Cardiac muscle cell (in vitro differentiated cells and primary cell): ENCODE results near the gene LARGE1. TPM values are rescaled to one million over a fixed set of nuclear protein-coding genes. Genes with fewer than 3 reads are reported as not detected.
A peak's percentile ranks its signal among the peaks of the same experiment; 100 is the strongest.

Source experiments
- DNase-seq, 2 donors: peaks; one replicate each; pipeline versions ENCODE4 v3.0.0 to v3.0.0-alpha.2; 2010 to 2017; ENCODE audit warnings: low read depth in 1 of 2, low spot score in 1 of 2
- H3K27ac ChIP-seq: fragments of 200-600 bp; sonication (generic); 2 replicates; pipeline ENCODE4 v1.5.1; 2016
- H3K27me3 ChIP-seq: fragments of 200-600 bp; sonication (generic); 2 replicates; pipeline ENCODE4 v1.6.0; 2016; ENCODE audit warnings: control low read depth
- H3K36me3 ChIP-seq: fragments of 200-600 bp; sonication (generic); 2 replicates; pipeline ENCODE4 v1.5.1; 2016; ENCODE audit warnings: control low read depth
- H3K4me1 ChIP-seq: fragments of 200-600 bp; sonication (generic); 2 replicates; pipeline ENCODE4 v1.8.1; 2017; ENCODE audit warnings: low read depth, mild to moderate bottlenecking, mixed run types
- H3K4me3 ChIP-seq: fragments of 200-600 bp; sonication (generic); 2 replicates; pipeline ENCODE4 v1.5.1; 2016; ENCODE audit warnings: mild to moderate bottlenecking
- H3K9me3 ChIP-seq: fragments of 200-600 bp; sonication (generic); 2 replicates; pipeline ENCODE4 v1.5.1; 2017; ENCODE audit warnings: low read depth, mild to moderate bottlenecking, control low read depth
- CTCF ChIP-seq: IDR thresholded peaks from 2 replicates; pipeline ENCODE4 v1.5.1; 2012; ENCODE audit warnings: low read depth, mild to moderate bottlenecking, low read length
- polyA plus RNA-seq: library from polyadenylated mRNA; unstranded; fragments of >200 nt; fragmentation: Nextera tagmentation; extraction: Ambion mirVana; gene quantifications from 2 replicates; pipeline ENCODE4 v1.2.1, GENCODE V29; 2016
- total RNA-seq: library from RNA; depleted of rRNA; stranded (reverse); fragments of >200 nt; gene quantifications from 2 replicates; pipeline ENCODE4 v1.2.3, GENCODE V29; 2016

The LARGE1 gene
- total and polyA plus RNA-seq, 2 experiments from 2014 or later = 18.4 to 34.3 TPM

- no peaks in the 10 kb centered on the region for H3K4me1 ChIP-seq
- H3K27ac ChIP-seq = no peak overlapping the region
- H3K4me3 ChIP-seq = no peak overlapping the region
- peak; percentile 12 to 20 for DNase-seq
- H3K9me3 ChIP-seq = no peaks in the 10 kb centered on the region
- H3K36me3 ChIP-seq = peaks cover 4% of the 10 kb centered on the region
- peak; percentile 43 for TF ChIP-seq CTCF
- no peaks in the 10 kb centered on the region for H3K27me3 ChIP-seq
Observed at GRCh38 chr22:33274214-33275072, 645.8 kb downstream of the LARGE1 start.

GRCh38 chr22:33272871-33273270, 647.4 kb downstream of the LARGE1 start:
- no peak for TF ChIP-seq CTCF
- Histone ChIP-seq H3K27ac (no peak overlapping the region), H3K4me1 (no peaks in the 10 kb centered on the region), H3K27me3 (no peaks in the 10 kb centered on the region), H3K4me3 (no peak overlapping the region), H3K9me3 (no peaks in the 10 kb centered on the region), H3K36me3 (peaks cover 4% of the 10 kb centered on the region)
- no peak for DNase-seq

GRCh38 chr22:33272180-33272579, 648.1 kb downstream of the LARGE1 start:
- no peak for TF ChIP-seq CTCF
- H3K4me1 ChIP-seq = no peaks in the 10 kb centered on the region
- H3K27me3 ChIP-seq = no peaks in the 10 kb centered on the region
- H3K36me3 ChIP-seq = no peaks in the 10 kb centered on the region
- DNase-seq = no peak
- no peak overlapping the region for H3K4me3 ChIP-seq
- no peak overlapping the region for H3K27ac ChIP-seq
- H3K9me3 ChIP-seq = no peaks in the 10 kb centered on the region

GRCh38 chr22:33271390-33272161, 648.7 kb downstream of the LARGE1 start:
- Histone ChIP-seq H3K27ac (no peak overlapping the region), H3K9me3 (no peaks in the 10 kb centered on the region), H3K27me3 (no peaks in the 10 kb centered on the region), H3K4me3 (no peak overlapping the region), H3K4me1 (no peaks in the 10 kb centered on the region), H3K36me3 (no peaks in the 10 kb centered on the region)
- DNase-seq = peak in 1 of 2 donors; percentile 24
- TF ChIP-seq CTCF = no peak

- DNase-seq = no peak
- H3K27me3 ChIP-seq = no peaks in the 10 kb centered on the region
Observed at GRCh38 chr22:33270596-33270995, 649.7 kb downstream of the LARGE1 start.

More at GRCh38 chr22:33270596-33270995, 649.7 kb downstream of the LARGE1 start:
- no peak overlapping the region for H3K27ac ChIP-seq
- no peaks in the 10 kb centered on the region for H3K36me3 ChIP-seq
- no peak overlapping the region for H3K4me3 ChIP-seq
- H3K4me1 ChIP-seq = no peaks in the 10 kb centered on the region
- no peaks in the 10 kb centered on the region for H3K9me3 ChIP-seq
- TF ChIP-seq CTCF = no peak
